ENCODE results near the gene SLC35F3.

DNA sequence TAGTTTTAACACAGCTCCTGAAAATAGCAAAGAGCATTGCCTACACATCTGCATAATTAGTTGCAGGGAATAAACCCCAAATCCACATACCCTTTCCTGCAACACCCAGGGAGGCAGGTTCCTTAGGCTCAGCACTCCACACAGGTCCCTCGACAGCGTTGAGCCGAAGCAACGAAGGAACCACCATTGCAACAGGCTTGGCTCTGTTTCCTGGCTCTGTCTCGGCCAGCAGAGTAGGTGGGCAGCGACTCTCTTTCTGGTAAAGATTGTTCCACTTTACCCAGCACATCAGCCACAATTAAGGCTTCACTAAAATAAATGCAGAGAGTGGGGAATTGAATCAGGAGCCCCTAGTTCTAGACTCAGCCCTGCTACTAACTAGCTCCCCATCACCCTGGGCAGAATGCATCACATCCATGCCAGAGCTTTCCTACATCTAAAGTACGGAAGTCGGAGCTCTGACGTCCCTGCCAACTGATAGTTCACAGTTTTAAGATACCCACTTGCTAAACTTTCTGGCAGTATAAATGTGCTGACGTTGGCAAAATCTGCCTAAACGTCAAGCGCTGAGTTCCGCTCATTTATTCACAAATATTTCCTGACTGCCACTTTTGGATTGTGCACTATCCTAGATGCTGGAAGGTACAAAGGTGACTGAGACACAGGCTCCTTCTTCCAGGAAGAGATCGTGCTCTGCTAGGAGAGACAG lies 389.8 kb downstream of the SLC35F3 start:
- TF ChIP-seq, protein P1, sequence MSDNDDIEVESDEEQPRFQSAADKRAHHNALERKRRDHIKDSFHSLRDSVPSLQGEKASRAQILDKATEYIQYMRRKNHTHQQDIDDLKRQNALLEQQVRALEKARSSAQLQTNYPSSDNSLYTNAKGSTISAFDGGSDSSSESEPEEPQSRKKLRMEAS (IDR thresholded peaks at IDR 0.05) = no peak
- TF ChIP-seq CEBPB (IDR thresholded peaks at IDR 0.05) (no peak), TAF1 (IDR thresholded peaks at IDR 0.05; ENCODE audit: low read depth) (no peak), EP300 (IDR thresholded peaks at IDR 0.05; ENCODE audit: borderline replicate concordance) (no peak), RAD21 (IDR thresholded peaks at IDR 0.05; ENCODE audit: low read depth) (no peak), TEAD4 (IDR thresholded peaks at IDR 0.05) (no peak), TCF12 (IDR thresholded peaks at IDR 0.05; ENCODE audit: low read depth) (no peak), YY1 (IDR thresholded peaks at IDR 0.05; ENCODE audit: low read depth) (no peak)
- TF ChIP-seq, protein P2, sequence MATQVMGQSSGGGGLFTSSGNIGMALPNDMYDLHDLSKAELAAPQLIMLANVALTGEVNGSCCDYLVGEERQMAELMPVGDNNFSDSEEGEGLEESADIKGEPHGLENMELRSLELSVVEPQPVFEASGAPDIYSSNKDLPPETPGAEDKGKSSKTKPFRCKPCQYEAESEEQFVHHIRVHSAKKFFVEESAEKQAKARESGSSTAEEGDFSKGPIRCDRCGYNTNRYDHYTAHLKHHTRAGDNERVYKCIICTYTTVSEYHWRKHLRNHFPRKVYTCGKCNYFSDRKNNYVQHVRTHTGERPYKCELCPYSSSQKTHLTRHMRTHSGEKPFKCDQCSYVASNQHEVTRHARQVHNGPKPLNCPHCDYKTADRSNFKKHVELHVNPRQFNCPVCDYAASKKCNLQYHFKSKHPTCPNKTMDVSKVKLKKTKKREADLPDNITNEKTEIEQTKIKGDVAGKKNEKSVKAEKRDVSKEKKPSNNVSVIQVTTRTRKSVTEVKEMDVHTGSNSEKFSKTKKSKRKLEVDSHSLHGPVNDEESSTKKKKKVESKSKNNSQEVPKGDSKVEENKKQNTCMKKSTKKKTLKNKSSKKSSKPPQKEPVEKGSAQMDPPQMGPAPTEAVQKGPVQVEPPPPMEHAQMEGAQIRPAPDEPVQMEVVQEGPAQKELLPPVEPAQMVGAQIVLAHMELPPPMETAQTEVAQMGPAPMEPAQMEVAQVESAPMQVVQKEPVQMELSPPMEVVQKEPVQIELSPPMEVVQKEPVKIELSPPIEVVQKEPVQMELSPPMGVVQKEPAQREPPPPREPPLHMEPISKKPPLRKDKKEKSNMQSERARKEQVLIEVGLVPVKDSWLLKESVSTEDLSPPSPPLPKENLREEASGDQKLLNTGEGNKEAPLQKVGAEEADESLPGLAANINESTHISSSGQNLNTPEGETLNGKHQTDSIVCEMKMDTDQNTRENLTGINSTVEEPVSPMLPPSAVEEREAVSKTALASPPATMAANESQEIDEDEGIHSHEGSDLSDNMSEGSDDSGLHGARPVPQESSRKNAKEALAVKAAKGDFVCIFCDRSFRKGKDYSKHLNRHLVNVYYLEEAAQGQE (IDR thresholded peaks at IDR 0.05; ENCODE audit: low read depth) = no peak
- TF ChIP-seq, protein P3, sequence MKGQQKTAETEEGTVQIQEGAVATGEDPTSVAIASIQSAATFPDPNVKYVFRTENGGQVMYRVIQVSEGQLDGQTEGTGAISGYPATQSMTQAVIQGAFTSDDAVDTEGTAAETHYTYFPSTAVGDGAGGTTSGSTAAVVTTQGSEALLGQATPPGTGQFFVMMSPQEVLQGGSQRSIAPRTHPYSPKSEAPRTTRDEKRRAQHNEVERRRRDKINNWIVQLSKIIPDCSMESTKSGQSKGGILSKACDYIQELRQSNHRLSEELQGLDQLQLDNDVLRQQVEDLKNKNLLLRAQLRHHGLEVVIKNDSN (IDR thresholded peaks at IDR 0.05) = no peak

All from Ishikawa (cell line).